ENCODE measurements around the gene PNPO.
"Not testable (repeated sequence)": the region's sequence is repeated elsewhere in the genome, so short reads cannot be mapped to it uniquely, and the experiment has no call there.

PNPO gene

DNA sequence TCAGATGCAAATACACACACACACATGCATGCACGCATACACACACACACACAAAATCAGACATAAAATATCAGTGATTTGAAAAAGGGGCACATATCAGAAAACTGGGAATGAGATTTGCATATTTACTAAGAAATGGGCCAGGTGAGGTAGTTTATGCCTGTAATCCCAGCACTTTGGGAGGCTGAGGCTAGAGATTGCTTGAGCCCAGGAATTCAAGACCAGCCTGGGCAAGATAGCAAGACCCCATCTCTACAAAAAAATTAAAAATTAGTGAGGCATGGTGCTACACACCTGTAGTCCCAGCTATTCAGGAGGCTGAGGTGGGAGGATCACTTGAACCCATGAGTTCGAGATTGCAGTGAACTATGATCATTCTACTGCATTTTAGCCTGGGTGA lies 22.4 kb upstream of the PNPO start:
- Histone ChIP-seq H3K36me3 (ENCODE audit: control insufficient read depth, insufficient read depth, low read length) (peaks cover 16% of the 10 kb centered on the region), H3K27me3 (ENCODE audit: control insufficient read depth, insufficient read depth, low read length) (no peaks in the 10 kb centered on the region), H3K4me1 (ENCODE audit: control insufficient read depth, insufficient read depth, low read length) (no peaks in the 10 kb centered on the region), H3K4me3 (ENCODE audit: low read depth, low read length) (no peak overlapping the region), H3K9me3 (ENCODE audit: control insufficient read depth, insufficient read depth, low read length) (no peaks in the 10 kb centered on the region), H3K27ac (ENCODE audit: low read depth, low read length) (no peak overlapping the region), H3K9ac (ENCODE audit: low read depth, low read length) (no peak overlapping the region)

DNA sequence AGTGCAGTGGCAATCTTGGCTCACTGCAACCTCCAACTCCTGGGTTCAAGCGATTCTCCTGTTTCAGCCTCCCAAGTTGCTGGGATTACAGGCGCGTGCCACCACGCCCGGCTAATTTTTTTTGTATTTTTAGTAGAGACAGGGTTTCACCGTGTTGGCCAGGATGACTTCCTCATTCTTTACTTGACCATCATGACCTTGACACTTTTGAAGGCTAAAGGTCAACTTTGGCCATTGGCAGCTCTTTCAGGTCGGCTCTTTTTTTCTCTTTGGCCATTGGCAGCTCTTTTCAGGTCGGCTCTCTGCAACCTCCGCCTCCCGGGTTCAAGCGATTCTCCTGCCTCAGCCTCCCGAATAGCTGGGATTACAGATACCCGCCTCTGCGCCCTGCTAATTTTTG lies 21.5 kb upstream of the PNPO start:
- H3K4me1 ChIP-seq (ENCODE audit: control insufficient read depth, insufficient read depth, low read length); H3K4me3 ChIP-seq (ENCODE audit: low read depth, low read length); H3K9ac ChIP-seq (ENCODE audit: low read depth, low read length); H3K27me3 ChIP-seq (ENCODE audit: control insufficient read depth, insufficient read depth, low read length); H3K27ac ChIP-seq (ENCODE audit: low read depth, low read length); H3K9me3 ChIP-seq (ENCODE audit: control insufficient read depth, insufficient read depth, low read length): not testable (repeated sequence)
- peaks cover 24% of the 10 kb centered on the region for H3K36me3 ChIP-seq (ENCODE audit: control insufficient read depth, insufficient read depth, low read length)

DNA sequence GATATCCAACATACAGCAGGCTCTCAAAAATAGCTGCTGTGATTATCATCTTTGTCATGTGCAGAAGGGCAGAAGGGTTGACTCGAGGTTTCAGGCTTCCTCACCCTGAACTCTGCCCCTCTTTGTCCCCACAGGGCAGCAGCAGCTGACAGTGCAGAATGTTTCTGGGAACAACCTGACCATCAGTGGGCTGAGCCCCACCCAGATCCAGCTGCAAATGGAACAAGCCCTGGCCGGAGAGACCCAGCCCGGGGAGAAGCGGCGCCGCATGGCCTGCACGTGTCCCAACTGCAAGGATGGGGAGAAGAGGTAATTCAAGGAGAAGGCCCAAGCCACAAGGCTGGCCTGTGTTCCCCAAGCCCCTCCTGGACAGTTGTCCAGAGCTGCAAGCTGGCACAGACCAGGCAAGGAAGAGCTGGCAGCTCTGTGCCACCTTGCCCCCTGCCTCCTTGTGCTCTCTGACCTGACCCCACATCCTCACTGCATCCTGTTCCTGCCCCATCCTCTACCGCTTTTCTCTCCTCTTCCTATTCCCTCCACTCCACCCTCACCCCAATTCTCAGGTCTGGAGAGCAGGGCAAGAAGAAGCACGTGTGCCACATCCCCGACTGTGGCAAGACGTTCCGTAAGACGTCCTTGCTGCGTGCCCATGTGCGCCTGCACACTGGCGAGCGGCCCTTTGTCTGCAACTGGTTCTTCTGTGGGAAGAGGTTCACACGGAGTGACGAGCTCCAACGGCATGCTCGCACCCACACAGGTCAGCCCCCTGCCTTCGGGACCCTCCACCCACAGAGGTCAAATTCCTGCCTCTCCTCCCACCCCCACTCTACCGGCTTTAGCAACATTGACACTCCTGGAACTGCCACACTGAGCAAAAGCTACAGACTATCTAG lies 16.3 kb upstream of the PNPO start:
- Histone ChIP-seq H3K4me3 (ENCODE audit: low read depth, low read length) (no peak overlapping the region), H3K27me3 (ENCODE audit: control insufficient read depth, insufficient read depth, low read length) (no peaks in the 10 kb centered on the region), H3K9me3 (ENCODE audit: control insufficient read depth, insufficient read depth, low read length) (no peaks in the 10 kb centered on the region), H3K27ac (ENCODE audit: low read depth, low read length) (no peak overlapping the region), H3K4me1 (ENCODE audit: control insufficient read depth, insufficient read depth, low read length) (no peaks in the 10 kb centered on the region), H3K36me3 (ENCODE audit: control insufficient read depth, insufficient read depth, low read length) (peaks cover 32% of the 10 kb centered on the region), H3K9ac (ENCODE audit: low read depth, low read length) (no peak overlapping the region)

DNA sequence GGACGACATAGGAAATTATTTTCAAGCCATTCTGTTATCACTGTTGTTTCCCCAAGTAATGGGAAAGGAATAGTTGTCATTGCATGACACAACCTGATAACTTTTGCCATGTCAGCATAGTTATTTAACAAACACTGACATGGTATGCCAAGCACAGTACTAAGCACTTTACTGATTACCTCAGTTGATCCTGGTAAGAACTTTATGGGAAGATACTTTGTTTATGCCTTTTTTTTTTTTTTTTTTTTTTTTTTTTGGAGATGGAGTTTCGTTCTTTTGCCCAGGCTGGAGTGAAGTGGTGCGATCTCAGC lies 15.7 kb upstream of the PNPO start:
- H3K4me1 ChIP-seq (ENCODE audit: control insufficient read depth, insufficient read depth, low read length): no peaks in the 10 kb centered on the region
- no peaks in the 10 kb centered on the region for H3K9me3 ChIP-seq (ENCODE audit: control insufficient read depth, insufficient read depth, low read length)
- H3K27ac ChIP-seq (ENCODE audit: low read depth, low read length): no peak overlapping the region
- peaks cover 32% of the 10 kb centered on the region for H3K36me3 ChIP-seq (ENCODE audit: control insufficient read depth, insufficient read depth, low read length)
- no peak overlapping the region for H3K9ac ChIP-seq (ENCODE audit: low read depth, low read length)
- H3K4me3 ChIP-seq (ENCODE audit: low read depth, low read length): no peak overlapping the region
- H3K27me3 ChIP-seq (ENCODE audit: control insufficient read depth, insufficient read depth, low read length): no peaks in the 10 kb centered on the region

DNA sequence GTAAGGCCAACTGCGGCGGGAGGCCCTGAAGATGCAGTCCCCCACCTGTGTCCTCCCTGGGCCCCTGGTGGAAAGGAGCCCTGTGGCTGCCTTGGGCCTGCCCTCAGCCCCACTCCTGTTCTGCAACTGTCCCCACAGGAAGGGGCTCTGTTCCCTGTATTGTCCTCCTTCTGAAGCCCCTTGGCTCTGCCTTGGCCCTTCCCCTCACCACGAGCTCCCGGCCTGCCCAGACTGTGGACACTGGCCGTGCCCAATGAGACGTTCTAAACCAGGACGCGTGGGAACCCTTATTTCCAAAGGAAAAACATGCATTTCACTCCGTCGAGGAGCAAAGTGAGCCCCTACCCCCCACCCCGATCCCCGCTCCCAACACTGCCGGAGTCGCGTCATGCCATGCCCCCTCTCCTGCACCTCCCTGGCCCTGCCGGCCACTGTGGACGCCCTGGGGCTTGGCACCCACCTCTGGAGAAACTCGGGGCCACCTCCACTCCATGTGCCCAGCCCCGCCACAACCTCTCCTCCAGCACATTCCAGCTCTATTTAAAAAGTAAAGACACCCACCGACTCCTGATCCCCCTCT lies 13.5 kb upstream of the PNPO start:
- no peaks in the 10 kb centered on the region for H3K9me3 ChIP-seq (ENCODE audit: control insufficient read depth, insufficient read depth, low read length)
- no peak overlapping the region for H3K9ac ChIP-seq (ENCODE audit: low read depth, low read length)
- H3K36me3 ChIP-seq (ENCODE audit: control insufficient read depth, insufficient read depth, low read length): peaks cover 32% of the 10 kb centered on the region
- no peaks in the 10 kb centered on the region for H3K27me3 ChIP-seq (ENCODE audit: control insufficient read depth, insufficient read depth, low read length)
- no peak overlapping the region for H3K4me3 ChIP-seq (ENCODE audit: low read depth, low read length)
- no peak overlapping the region for H3K27ac ChIP-seq (ENCODE audit: low read depth, low read length)
- H3K4me1 ChIP-seq (ENCODE audit: control insufficient read depth, insufficient read depth, low read length): no peaks in the 10 kb centered on the region

DNA sequence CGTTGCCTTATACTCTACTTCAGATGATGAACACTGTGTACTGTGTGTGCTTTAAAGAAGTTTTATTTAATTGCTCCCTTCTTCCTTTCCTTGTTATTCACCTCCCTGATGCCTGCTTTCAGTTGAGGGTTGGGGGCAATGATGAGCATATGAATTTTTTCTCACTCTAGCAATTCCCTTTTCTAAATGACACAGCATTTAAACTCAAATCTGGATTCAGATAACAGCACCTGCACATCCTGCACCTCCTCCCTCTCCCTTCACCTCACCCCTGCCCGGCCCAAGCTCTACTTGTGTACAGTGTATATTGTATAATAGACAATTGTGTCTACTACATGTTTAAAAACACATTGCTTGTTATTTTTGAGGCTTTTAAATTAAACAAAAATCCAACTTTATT lies 13.0 kb upstream of the PNPO start:
- Histone ChIP-seq H3K36me3 (ENCODE audit: control insufficient read depth, insufficient read depth, low read length) (peaks cover 30% of the 10 kb centered on the region), H3K27me3 (ENCODE audit: control insufficient read depth, insufficient read depth, low read length) (no peaks in the 10 kb centered on the region), H3K4me3 (ENCODE audit: low read depth, low read length) (no peak overlapping the region), H3K9me3 (ENCODE audit: control insufficient read depth, insufficient read depth, low read length) (no peaks in the 10 kb centered on the region), H3K4me1 (ENCODE audit: control insufficient read depth, insufficient read depth, low read length) (no peaks in the 10 kb centered on the region), H3K27ac (ENCODE audit: low read depth, low read length) (no peak overlapping the region), H3K9ac (ENCODE audit: low read depth, low read length) (no peak overlapping the region)

DNA sequence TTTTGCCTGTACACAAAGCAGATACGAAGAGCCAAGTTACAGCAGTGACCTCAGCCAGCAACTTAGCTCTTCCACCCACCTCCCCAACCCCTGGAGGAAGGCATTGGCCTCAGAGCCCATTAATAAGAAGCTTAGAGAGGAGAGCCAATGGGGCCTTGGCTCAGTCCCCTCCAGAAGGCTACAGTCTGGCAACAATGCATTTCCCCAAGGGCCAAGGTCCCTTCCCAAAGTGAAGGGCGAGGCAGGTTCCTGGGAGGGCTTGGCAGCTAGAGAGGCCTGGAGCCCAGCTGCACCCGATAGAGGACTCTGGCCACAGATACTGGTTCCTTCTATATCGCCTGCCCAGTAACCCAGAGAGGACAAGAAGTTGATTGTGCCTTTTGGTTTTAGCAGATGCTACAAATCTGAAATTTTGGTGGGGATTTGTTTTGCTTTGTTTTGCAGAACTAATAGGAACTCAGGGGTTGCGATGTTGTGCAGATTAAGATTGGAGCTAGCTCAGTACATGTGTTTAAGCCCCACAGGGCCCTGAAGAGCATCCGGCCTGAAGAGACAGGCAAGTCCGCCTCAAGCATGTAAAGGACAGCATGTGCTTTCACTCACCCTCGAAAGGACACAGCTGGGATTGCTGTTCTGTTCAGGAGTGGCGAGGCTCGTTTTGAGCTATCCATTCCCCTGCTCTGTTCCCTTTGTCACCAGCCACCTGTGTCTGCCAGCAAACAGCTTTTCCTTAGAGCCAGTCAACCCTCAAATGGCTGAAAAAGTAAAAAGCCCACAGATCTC lies 12.0 kb upstream of the PNPO start:
- no peak overlapping the region for H3K9ac ChIP-seq (ENCODE audit: low read depth, low read length)
- H3K4me3 ChIP-seq (ENCODE audit: low read depth, low read length): no peak overlapping the region
- no peak overlapping the region for H3K27ac ChIP-seq (ENCODE audit: low read depth, low read length)
- H3K9me3 ChIP-seq (ENCODE audit: control insufficient read depth, insufficient read depth, low read length): no peaks in the 10 kb centered on the region
- H3K27me3 ChIP-seq (ENCODE audit: control insufficient read depth, insufficient read depth, low read length): no peaks in the 10 kb centered on the region
- H3K4me1 ChIP-seq (ENCODE audit: control insufficient read depth, insufficient read depth, low read length): no peaks in the 10 kb centered on the region
- peaks cover 25% of the 10 kb centered on the region for H3K36me3 ChIP-seq (ENCODE audit: control insufficient read depth, insufficient read depth, low read length)

GRCh38 chr17:47931848-47932247 lies 9.5 kb upstream of the PNPO start:
- no peaks in the 10 kb centered on the region for H3K4me1 ChIP-seq (ENCODE audit: control insufficient read depth, insufficient read depth, low read length)
- no peaks in the 10 kb centered on the region for H3K9me3 ChIP-seq (ENCODE audit: control insufficient read depth, insufficient read depth, low read length)
- H3K27me3 ChIP-seq (ENCODE audit: control insufficient read depth, insufficient read depth, low read length): no peaks in the 10 kb centered on the region
- H3K36me3 ChIP-seq (ENCODE audit: control insufficient read depth, insufficient read depth, low read length): peaks cover 11% of the 10 kb centered on the region; the same call in 1 of the 2 replicates
- H3K9ac ChIP-seq (ENCODE audit: low read depth, low read length): no peak overlapping the region
- no peak overlapping the region for H3K4me3 ChIP-seq (ENCODE audit: low read depth, low read length)
- H3K27ac ChIP-seq (ENCODE audit: low read depth, low read length): no peak overlapping the region

DNA sequence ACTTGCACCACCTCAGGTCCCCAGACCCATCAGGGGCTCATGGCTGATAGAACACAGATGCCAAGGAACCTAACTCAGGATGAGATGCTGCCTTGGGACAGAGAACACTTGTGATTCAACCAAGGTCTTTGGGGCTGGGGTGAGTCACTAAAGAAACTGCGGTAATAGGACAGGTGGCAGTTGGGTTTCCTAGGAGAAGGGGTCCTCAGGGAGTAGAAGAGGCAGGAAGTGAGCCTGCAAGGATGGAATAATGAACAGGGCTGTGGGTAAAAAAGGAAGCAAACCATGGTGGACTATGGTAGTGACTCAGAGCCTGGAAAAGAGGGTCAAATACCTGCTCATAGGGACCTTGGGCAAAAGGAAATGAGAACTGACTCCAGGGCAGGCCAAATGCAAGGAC lies 6.5 kb upstream of the PNPO start:
- H3K4me1 ChIP-seq (ENCODE audit: control insufficient read depth, insufficient read depth, low read length): no peaks in the 10 kb centered on the region
- H3K4me3 ChIP-seq (ENCODE audit: low read depth, low read length): no peak overlapping the region
- H3K9ac ChIP-seq (ENCODE audit: low read depth, low read length): no peak overlapping the region
- H3K27ac ChIP-seq (ENCODE audit: low read depth, low read length): no peak overlapping the region
- no peaks in the 10 kb centered on the region; the same call in 1 of the 2 replicates for H3K27me3 ChIP-seq (ENCODE audit: control insufficient read depth, insufficient read depth, low read length)
- no peaks in the 10 kb centered on the region for H3K9me3 ChIP-seq (ENCODE audit: control insufficient read depth, insufficient read depth, low read length)
- H3K36me3 ChIP-seq (ENCODE audit: control insufficient read depth, insufficient read depth, low read length): no peaks in the 10 kb centered on the region

- not testable (repeated sequence) for H3K36me3 ChIP-seq (ENCODE audit: control insufficient read depth, insufficient read depth, low read length); H3K9ac ChIP-seq (ENCODE audit: low read depth, low read length); H3K4me3 ChIP-seq (ENCODE audit: low read depth, low read length); H3K27ac ChIP-seq (ENCODE audit: low read depth, low read length); H3K9me3 ChIP-seq (ENCODE audit: control insufficient read depth, insufficient read depth, low read length); H3K27me3 ChIP-seq (ENCODE audit: control insufficient read depth, insufficient read depth, low read length); H3K4me1 ChIP-seq (ENCODE audit: control insufficient read depth, insufficient read depth, low read length)
Measured at GRCh38 chr17:47935468-47935867, 5.9 kb upstream of the PNPO start.

DNA sequence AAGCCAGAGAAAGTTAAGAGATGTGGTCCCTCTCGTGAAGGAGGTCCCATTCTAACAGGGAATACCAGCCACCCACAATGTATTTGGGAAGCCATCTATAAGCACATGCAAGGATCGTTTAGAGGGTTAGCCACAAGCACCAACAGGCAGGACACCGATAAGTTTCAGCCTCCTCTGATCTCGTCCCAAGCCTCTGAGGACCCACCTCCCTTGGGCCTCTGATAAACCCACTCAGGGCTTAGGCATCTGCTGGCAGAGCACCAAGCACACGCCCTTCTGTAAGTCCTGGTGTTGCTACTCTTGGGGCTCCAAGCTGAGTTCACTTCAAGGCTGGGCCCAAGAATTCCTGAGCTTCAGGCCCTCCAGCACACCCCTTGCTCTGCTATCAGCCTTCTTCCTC lies 5.4 kb upstream of the PNPO start:
- Histone ChIP-seq H3K27ac (ENCODE audit: low read depth, low read length) (no peak overlapping the region), H3K27me3 (ENCODE audit: control insufficient read depth, insufficient read depth, low read length) (peaks cover 10% of the 10 kb centered on the region), H3K9ac (ENCODE audit: low read depth, low read length) (no peak overlapping the region), H3K36me3 (ENCODE audit: control insufficient read depth, insufficient read depth, low read length) (no peaks in the 10 kb centered on the region), H3K9me3 (ENCODE audit: control insufficient read depth, insufficient read depth, low read length) (0 out of 2 replicates have a peak, but pooled peaks cover 3% of the 10 kb centered on the region), H3K4me3 (ENCODE audit: low read depth, low read length) (no peak overlapping the region), H3K4me1 (ENCODE audit: control insufficient read depth, insufficient read depth, low read length) (no peaks in the 10 kb centered on the region)

All from HUES48 (cell line).